GM23248 (cell line): ENCODE results near the gene IL17RC. TPM values are rescaled to one million over a fixed set of nuclear protein-coding genes. Genes with fewer than 3 reads are reported as not detected.
"Not testable (repeated sequence)": the region's sequence is repeated elsewhere in the genome, so short reads cannot be mapped to it uniquely, and the experiment has no call there.

Source experiments
- DNase-seq: peaks from one replicate; pipeline ENCODE4 v3.0.0-alpha.2; 2015
- H2AFZ ChIP-seq: fragments of 200-600 bp; sonication (generic); 2 replicates; pipeline ENCODE4 v1.6.1; 2016; ENCODE audit warnings: antibody characterized with exemption
- H3F3A ChIP-seq: fragments of 200-600 bp; sonication (generic); 2 replicates; pipeline ENCODE4 v1.6.1; 2016; ENCODE audit warnings: mild to moderate bottlenecking, antibody characterized with exemption, mixed run types; ENCODE audit not compliant: insufficient read depth
- H3K27ac ChIP-seq: fragments of 200-600 bp; sonication (generic); 2 replicates; pipeline ENCODE4 v1.5.1; 2016; ENCODE audit warnings: mild to moderate bottlenecking
- H3K27me3 ChIP-seq: fragments of 200-600 bp; sonication (generic); replicated peaks from 2 replicates; pipeline ENCODE4 v1.6.1; 2016; ENCODE audit warnings: mild to moderate bottlenecking; ENCODE audit not compliant: insufficient read depth
- H3K36me3 ChIP-seq: fragments of 200-600 bp; sonication (generic); 2 replicates; pipeline ENCODE4 v1.6.1; 2016; ENCODE audit warnings: low read depth, mild to moderate bottlenecking
- H3K4me1 ChIP-seq: fragments of 200-600 bp; sonication (generic); 2 replicates; pipeline ENCODE4 v1.6.1; 2016; ENCODE audit warnings: mild to moderate bottlenecking; ENCODE audit not compliant: insufficient read depth
- H3K4me2 ChIP-seq: fragments of 200-600 bp; sonication (generic); one replicate; pipeline ENCODE4 v1.6.1; 2016; ENCODE audit warnings: mild to moderate bottlenecking; ENCODE audit not compliant: unreplicated experiment
- H3K4me3 ChIP-seq: fragments of 200-600 bp; sonication (generic); 2 replicates; pipeline ENCODE4 v1.5.1; 2016; ENCODE audit warnings: mild to moderate bottlenecking
- H3K79me2 ChIP-seq: fragments of 200-600 bp; sonication (generic); 2 replicates; pipeline ENCODE4 v1.6.1; 2016; ENCODE audit warnings: mild to moderate bottlenecking; ENCODE audit not compliant: insufficient read depth
- H3K9ac ChIP-seq: fragments of 200-600 bp; sonication (generic); 2 replicates; pipeline ENCODE4 v1.6.1; 2016; ENCODE audit warnings: mild to moderate bottlenecking
- H3K9me2 ChIP-seq: fragments of 200-600 bp; sonication (generic); 2 replicates; pipeline ENCODE4 v1.6.1; 2016; ENCODE audit warnings: mixed run types, mild to moderate bottlenecking, moderate library complexity; ENCODE audit not compliant: insufficient read depth
- H3K9me3 ChIP-seq: fragments of 200-600 bp; sonication (generic); one replicate; pipeline ENCODE4 v1.6.1; 2017; ENCODE audit warnings: low read depth
- H4K20me1 ChIP-seq: fragments of 200-600 bp; sonication (generic); 2 replicates; pipeline ENCODE4 v1.6.0; 2016; ENCODE audit not compliant: insufficient read depth
- EZH2 ChIP-seq: fragments of 200-600 bp; sonication (generic); IDR thresholded peaks from 2 replicates; pipeline ENCODE4 v1.6.1; 2018; ENCODE audit warnings: antibody characterized with exemption, mild to moderate bottlenecking; ENCODE audit not compliant: insufficient read depth, poor library complexity, severe bottlenecking
- EZH2phosphoT487 ChIP-seq: fragments of 200-600 bp; sonication (generic); IDR thresholded peaks from 2 replicates; pipeline ENCODE4 v1.6.1; 2018; ENCODE audit warnings: antibody characterized with exemption, moderate library complexity, mild to moderate bottlenecking, low read depth; ENCODE audit not compliant: insufficient read depth
- WGBS, 2 experiments: methylation state at CpG; one replicate each; pipeline ENCODE4 v1.1.6; 2015 to 2017; ENCODE audit warnings: low lambda C conversion rate in 2 of 2, low coverage in 1 of 2; ENCODE audit errors: missing lambda C conversion rate in 2 of 2; 5-methylcytosine and 5-hydroxymethylcytosine counted together
- in situ Hi-C: fragments of 300-500 bp; cut with MboI; formaldehyde crosslinking; loops from 2 replicates; pipeline ENCODE4 v1.15.0; 2020
- polyA plus RNA-seq: library from polyadenylated mRNA; unstranded; fragments of >200 nt; fragmentation: Nextera tagmentation; extraction: Ambion mirVana; gene quantifications from 2 replicates; pipeline ENCODE4 v1.2.1, GENCODE V29; 2016
- total RNA-seq: library from RNA; depleted of rRNA; stranded (reverse); fragments of >200 nt; shearing (Covaris generic); gene quantifications from 2 replicates; pipeline ENCODE4 v1.2.3, GENCODE V29; 2014

IL17RC gene
- total and polyA plus RNA-seq, 2 experiments from 2014 or later, result 20.5 to 41.8 TPM

DNA sequence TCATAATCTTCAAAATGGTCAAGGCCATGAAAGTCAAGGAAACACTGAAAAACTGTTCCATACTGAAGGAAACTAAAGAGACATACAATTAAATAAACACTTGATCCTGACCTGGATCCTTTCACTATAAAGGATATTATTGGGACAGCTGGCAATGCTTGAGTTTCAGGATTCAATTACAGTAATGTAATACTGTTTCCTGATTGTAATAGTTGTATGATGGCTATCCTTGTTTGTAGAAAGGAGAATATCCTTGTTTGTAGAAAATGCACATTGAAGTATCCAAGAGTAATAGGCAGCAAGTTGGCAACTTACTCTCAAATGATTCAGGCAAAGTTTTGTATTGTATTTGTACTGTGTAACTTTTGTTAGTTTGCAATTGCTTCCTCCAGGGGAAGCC lies 41.5 kb upstream of the IL17RC start:
- H3K4me1 ChIP-seq, result peaks cover 4% of the 10 kb centered on the region; the same call in 1 of the 2 replicates
- H3F3A ChIP-seq, result no peaks in the 10 kb centered on the region
- H3K4me2 ChIP-seq, result no peak overlapping the region
- no peaks in the 10 kb centered on the region for H3K36me3 ChIP-seq
- no peaks in the 10 kb centered on the region for H3K9me2 ChIP-seq
- no peaks in the 10 kb centered on the region for H4K20me1 ChIP-seq
- no peak overlapping the region for H3K9ac ChIP-seq
- in situ Hi-C loops, result no loop called here
- no peak overlapping the region for H3K4me3 ChIP-seq
- H3K27me3 ChIP-seq, result no peaks in the 10 kb centered on the region
- TF ChIP-seq EZH2phosphoT487 (no peak), EZH2 (no peak)
- H3K79me2 ChIP-seq, result no peaks in the 10 kb centered on the region
- no peak overlapping the region for H3K27ac ChIP-seq
- H2AFZ ChIP-seq, result no peak overlapping the region
- DNase-seq, result no peak
- H3K9me3 ChIP-seq, result no peaks in the 10 kb centered on the region

DNA sequence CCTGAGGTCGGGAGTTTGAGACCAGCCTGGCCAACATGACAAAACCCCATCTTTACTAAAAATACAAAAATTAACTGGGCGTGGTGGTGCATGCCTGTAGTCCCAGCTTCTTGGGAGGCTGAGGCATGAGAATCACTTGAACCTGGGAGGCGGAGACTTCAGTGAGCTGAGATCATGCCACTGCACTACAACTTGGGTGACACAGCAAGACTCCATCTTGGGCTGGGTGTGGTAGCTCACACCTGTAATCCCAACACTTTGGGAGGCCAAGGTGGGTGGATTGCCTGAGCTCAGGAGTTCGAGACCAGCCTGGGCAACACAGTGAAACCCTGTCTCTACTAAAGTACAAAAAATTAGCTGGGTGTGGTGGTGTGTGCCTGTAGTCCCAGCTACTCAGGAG lies 40.6 kb upstream of the IL17RC start:
- H3K9ac ChIP-seq, H3K27ac ChIP-seq, H3K9me3 ChIP-seq, H3K36me3 ChIP-seq, H3K4me1 ChIP-seq, H3K27me3 ChIP-seq, H3K4me3 ChIP-seq, H2AFZ ChIP-seq, H3F3A ChIP-seq, H3K9me2 ChIP-seq, DNase-seq, in situ Hi-C loops, H4K20me1 ChIP-seq, H3K4me2 ChIP-seq, H3K79me2 ChIP-seq: not testable (repeated sequence)
- WGBS, 2 experiments, result 56 to 69% methylated on average over 4 of the region's 4 CpGs

DNA sequence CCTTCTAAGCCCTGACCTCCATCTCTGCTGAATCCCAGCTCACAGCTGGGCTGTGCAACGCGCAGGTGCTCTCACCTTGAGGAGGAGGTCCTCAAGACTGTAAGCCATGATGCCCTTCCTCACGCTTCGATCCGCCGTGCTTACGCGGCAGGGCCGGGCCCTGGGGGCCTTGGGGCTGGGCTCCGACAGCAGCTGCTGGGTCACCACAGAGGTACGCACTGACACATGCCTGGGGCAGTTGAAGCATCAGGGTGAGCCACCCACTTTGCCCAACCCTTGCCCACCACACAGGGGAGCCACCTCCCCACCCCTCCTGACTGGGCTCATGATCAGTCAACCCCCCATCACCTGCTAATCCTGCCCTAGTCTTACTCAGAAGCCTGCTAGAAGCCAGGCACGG lies 39.9 kb upstream of the IL17RC start:
- in situ Hi-C loops, result no loop called here
- TF ChIP-seq EZH2phosphoT487, result no peak
- no peak for TF ChIP-seq EZH2
- Histone ChIP-seq H3K27me3 (no peaks in the 10 kb centered on the region), H3K79me2 (no peaks in the 10 kb centered on the region), H3K36me3 (no peaks in the 10 kb centered on the region), H3K4me3 (no peak overlapping the region), H3K27ac (no peak overlapping the region), H3K9me3 (no peaks in the 10 kb centered on the region), H3F3A (no peaks in the 10 kb centered on the region), H2AFZ (no peak overlapping the region), H3K9me2 (no peaks in the 10 kb centered on the region), H3K4me2 (no peak overlapping the region), H3K4me1 (no peaks in the 10 kb centered on the region; the same call in 1 of the 2 replicates), H3K9ac (no peak overlapping the region), H4K20me1 (no peaks in the 10 kb centered on the region)
- no peak for DNase-seq
- WGBS, 2 experiments, result 75 to 79% methylated on average over 9 to 12 of the region's 12 CpGs

DNA sequence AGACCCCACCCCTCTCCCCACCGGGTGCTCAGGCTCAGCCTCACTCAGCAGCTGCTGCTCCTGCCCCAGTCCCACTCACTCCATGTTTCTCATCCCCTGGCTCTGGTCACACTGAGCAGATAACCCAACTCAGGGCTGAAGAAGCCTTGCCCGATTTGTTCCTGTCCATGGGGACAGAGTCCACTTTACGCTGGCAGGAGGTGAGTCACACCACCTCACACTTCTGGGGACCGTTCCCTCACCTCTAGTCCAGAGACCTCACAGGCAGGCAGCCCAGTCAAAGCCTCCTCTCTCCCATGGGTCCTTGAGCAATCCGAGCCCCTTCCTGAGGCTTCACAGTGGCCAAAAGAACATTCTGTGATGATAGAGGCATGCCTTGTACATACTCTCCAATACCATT lies 38.2 kb upstream of the IL17RC start:
- in situ Hi-C loops, result no loop called here
- Histone ChIP-seq H3K9me3 (no peaks in the 10 kb centered on the region), H3K4me1 (peaks cover 3% of the 10 kb centered on the region), H3K4me2 (no peak overlapping the region), H3K4me3 (no peak overlapping the region), H4K20me1 (no peaks in the 10 kb centered on the region), H3K36me3 (no peaks in the 10 kb centered on the region), H3K9ac (no peak overlapping the region), H2AFZ (no peak overlapping the region), H3K79me2 (no peaks in the 10 kb centered on the region), H3K27ac (no peak overlapping the region), H3K27me3 (no peaks in the 10 kb centered on the region), H3F3A (peaks cover 6% of the 10 kb centered on the region), H3K9me2 (no peaks in the 10 kb centered on the region)
- WGBS, 2 experiments, result 65 to 68% methylated on average over 4 to 5 of the region's 5 CpGs
- TF ChIP-seq EZH2phosphoT487, result no peak
- TF ChIP-seq EZH2, result no peak
- no peak for DNase-seq

DNA sequence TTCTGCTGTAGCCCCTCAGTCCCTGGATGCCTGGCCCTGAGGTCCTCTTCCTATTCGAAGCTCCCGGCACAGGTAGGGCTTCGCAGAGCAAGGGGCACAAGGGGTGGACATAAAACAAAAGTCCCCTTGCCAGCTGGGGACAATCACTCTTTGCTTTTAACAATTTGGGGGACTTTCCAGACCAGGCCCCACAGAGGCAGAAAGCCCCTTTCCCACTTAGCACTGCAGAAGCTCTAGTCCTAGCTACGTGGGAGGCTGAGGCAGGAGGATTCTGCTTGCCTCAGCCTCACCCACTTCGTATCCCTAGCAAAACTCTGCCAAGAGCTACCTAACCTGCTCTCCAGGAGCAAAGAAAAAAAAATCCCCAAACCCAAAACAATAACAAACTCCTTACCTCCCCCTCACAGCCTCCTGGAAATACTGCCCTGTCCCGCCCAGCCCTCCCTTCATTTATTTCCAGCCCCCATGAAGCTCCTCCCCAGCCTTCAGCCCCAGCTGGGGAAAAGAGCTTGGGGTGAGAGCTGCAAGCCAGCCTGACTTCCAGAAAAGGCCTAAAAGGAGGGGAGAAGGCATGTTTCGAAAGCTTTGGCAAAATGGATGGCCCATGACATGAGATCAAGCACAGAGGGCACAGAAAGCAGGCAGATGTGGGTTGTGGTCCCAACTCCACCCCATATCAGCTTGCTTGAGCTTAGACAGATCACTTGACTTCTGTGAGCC lies 36.9 kb upstream of the IL17RC start, which contains the start of gene CIDEC:
CIDEC (minus strand) TSS at position 424 of the 720 bp plus-strand sequence. CDS start 1,767 bp downstream, outside the sequence.
- Histone ChIP-seq H3K9ac (no peak within 1 kb of the TSS), H3K79me2 (no peaks in the 10 kb centered on the region), H3K4me3 (no peak within 1 kb of the TSS), H3K4me1 (peaks cover 15% of the 10 kb centered on the region), H3K27me3 (no peaks in the 10 kb centered on the region), H3K36me3 (no peaks in the 10 kb centered on the region), H2AFZ (no peak within 1 kb of the TSS; the same call in 1 of the 2 replicates), H3F3A (peaks cover 15% of the 10 kb centered on the region), H3K27ac (no peak within 1 kb of the TSS), H3K9me2 (no peaks in the 10 kb centered on the region), H3K9me3 (no peaks in the 10 kb centered on the region), H4K20me1 (no peaks in the 10 kb centered on the region), H3K4me2 (no peak within 1 kb of the TSS)
- WGBS, 2 experiments, result 90 to 93% methylated on average over 6 to 7 of the region's 7 CpGs
- in situ Hi-C loops, result no loop called here
- TF ChIP-seq EZH2phosphoT487, result no peak
- TF ChIP-seq EZH2, result no peak
- no peak for DNase-seq
